ENCODE results near the gene TWIST2.

DNA sequence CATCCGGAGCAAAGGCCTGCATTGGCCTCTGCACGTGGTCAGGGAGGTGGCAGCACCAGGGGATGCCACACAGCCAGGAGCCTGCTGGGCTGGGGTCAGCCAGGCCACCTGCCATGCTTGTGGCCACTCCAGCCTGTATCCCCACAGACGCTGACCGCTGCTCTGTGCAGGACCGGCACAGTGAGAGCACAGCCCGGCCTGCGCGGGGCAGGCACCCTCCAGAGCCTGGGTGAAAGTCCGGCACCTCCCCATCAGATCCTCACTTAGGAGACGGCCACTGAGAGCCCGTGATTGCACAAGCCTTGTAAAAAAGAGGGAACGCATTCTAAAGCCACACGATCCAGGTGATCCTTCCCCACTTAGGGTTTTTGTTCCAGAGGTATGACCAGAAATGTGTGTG lies 42.2 kb downstream of the TWIST2 start:
- no peak for TF ChIP-seq TEAD4 (IDR thresholded peaks at IDR 0.05)
- no peak for TF ChIP-seq EP300 (IDR thresholded peaks at IDR 0.05; ENCODE audit: borderline replicate concordance)
- no peak for TF ChIP-seq CEBPB (IDR thresholded peaks at IDR 0.05)
- TF ChIP-seq FOXM1 (IDR thresholded peaks at IDR 0.05; ENCODE audit: borderline replicate concordance, low read depth), result no peak
- no peak for TF ChIP-seq NFIC (IDR thresholded peaks at IDR 0.05)
- TF ChIP-seq, protein P1, sequence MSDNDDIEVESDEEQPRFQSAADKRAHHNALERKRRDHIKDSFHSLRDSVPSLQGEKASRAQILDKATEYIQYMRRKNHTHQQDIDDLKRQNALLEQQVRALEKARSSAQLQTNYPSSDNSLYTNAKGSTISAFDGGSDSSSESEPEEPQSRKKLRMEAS (IDR thresholded peaks at IDR 0.05), result no peak
- no peak for TF ChIP-seq RAD21 (IDR thresholded peaks at IDR 0.05; ENCODE audit: low read depth)
- TF ChIP-seq, protein P2, sequence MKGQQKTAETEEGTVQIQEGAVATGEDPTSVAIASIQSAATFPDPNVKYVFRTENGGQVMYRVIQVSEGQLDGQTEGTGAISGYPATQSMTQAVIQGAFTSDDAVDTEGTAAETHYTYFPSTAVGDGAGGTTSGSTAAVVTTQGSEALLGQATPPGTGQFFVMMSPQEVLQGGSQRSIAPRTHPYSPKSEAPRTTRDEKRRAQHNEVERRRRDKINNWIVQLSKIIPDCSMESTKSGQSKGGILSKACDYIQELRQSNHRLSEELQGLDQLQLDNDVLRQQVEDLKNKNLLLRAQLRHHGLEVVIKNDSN (IDR thresholded peaks at IDR 0.05), result no peak
- TF ChIP-seq, protein P3, sequence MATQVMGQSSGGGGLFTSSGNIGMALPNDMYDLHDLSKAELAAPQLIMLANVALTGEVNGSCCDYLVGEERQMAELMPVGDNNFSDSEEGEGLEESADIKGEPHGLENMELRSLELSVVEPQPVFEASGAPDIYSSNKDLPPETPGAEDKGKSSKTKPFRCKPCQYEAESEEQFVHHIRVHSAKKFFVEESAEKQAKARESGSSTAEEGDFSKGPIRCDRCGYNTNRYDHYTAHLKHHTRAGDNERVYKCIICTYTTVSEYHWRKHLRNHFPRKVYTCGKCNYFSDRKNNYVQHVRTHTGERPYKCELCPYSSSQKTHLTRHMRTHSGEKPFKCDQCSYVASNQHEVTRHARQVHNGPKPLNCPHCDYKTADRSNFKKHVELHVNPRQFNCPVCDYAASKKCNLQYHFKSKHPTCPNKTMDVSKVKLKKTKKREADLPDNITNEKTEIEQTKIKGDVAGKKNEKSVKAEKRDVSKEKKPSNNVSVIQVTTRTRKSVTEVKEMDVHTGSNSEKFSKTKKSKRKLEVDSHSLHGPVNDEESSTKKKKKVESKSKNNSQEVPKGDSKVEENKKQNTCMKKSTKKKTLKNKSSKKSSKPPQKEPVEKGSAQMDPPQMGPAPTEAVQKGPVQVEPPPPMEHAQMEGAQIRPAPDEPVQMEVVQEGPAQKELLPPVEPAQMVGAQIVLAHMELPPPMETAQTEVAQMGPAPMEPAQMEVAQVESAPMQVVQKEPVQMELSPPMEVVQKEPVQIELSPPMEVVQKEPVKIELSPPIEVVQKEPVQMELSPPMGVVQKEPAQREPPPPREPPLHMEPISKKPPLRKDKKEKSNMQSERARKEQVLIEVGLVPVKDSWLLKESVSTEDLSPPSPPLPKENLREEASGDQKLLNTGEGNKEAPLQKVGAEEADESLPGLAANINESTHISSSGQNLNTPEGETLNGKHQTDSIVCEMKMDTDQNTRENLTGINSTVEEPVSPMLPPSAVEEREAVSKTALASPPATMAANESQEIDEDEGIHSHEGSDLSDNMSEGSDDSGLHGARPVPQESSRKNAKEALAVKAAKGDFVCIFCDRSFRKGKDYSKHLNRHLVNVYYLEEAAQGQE (IDR thresholded peaks at IDR 0.05; ENCODE audit: low read depth), result no peak
- TF ChIP-seq YY1 (IDR thresholded peaks at IDR 0.05; ENCODE audit: low read depth), result no peak
- no peak for TF ChIP-seq TAF1 (IDR thresholded peaks at IDR 0.05; ENCODE audit: low read depth)
- TF ChIP-seq EGR1 (IDR thresholded peaks at IDR 0.05), result no peak
- no peak for TF ChIP-seq CREB1 (IDR thresholded peaks at IDR 0.05; ENCODE audit: low read depth)
- no peak for TF ChIP-seq TCF12 (IDR thresholded peaks at IDR 0.05; ENCODE audit: low read depth)
